Fibroblast of skin of scalp (primary cell): Measurements from ENCODE around the gene CFAP45.
A peak's percentile ranks its signal among the peaks of the same experiment; 100 is the strongest.
"Not testable (repeated sequence)": the region's sequence is repeated elsewhere in the genome, so short reads cannot be mapped to it uniquely, and the experiment has no call there.

Experiments used
- DNase-seq: peaks from one replicate; pipeline ENCODE4 v3.0.0-alpha.2; 2013

The CFAP45 gene

DNA sequence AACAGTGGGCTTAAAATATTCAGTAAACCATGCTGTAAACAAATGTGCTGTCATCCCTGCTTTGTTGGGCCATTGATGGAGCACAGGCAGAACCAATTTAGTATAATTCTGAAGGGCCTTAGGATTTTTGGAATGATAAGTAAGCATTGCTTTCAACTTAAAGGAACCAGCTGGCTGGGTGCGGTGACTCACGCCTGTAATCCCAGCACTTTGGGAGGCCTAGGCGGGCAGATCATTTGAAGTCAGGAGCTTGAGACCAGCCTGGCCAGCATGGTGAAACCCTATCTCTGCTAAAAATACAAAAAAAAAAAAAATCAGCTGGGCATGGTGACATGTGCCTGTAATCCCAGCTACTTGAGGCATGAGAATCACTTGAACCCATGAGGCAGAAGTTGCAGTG is 4.1 kb upstream of the CFAP45 start:
- DNase-seq, result not testable (repeated sequence)

DNA sequence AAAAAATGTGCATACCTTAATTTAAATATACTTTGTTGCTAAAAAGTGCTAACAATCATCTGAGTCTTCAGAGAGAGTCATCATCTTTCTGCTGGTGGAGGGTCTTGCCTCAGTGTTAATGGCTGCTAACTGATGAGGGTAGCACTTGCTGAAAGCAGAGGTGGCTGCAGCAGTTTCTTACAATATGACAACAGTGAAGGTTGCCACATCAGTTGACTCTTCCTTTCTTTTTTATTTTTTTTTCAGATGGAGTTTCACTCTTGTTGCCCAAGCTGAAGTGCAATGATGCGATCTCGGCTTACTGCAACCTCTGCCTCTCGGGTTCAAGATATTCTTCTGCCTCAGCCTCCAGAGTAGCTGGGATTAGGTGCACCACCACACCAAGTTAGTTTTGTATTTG is 2.6 kb upstream of the CFAP45 start:
- DNase-seq, result no peak

DNA sequence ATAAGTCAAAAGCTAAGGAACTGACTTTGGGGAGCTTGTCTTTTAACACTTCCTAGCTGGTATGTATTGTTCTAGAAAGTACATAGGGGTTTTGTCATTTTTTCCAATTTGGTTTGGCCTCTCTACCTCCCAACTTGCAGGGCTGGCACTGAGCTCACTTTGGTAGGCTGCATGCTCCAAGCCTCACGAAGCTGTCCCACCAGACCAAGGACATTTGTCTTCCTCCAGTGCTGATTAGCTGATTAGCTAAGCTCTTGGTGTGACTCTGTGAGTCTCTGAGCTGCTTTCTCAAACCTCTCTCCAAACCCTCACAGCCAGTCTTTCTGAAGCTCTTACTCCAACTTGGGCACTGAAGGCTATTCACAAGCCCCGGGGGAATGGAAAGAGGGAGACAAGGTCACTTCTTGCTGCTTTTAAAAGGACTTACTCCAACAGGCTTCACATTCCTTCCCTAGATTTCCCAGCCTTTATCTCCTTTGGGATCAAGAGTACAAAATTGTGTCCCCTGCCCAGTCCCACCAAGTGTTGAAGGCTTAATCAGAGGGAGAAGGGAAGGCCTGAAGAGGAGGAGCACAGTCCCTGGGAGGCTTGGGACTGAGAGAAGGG is 893 bp upstream of the CFAP45 start:
- DNase-seq, result no peak

DNA sequence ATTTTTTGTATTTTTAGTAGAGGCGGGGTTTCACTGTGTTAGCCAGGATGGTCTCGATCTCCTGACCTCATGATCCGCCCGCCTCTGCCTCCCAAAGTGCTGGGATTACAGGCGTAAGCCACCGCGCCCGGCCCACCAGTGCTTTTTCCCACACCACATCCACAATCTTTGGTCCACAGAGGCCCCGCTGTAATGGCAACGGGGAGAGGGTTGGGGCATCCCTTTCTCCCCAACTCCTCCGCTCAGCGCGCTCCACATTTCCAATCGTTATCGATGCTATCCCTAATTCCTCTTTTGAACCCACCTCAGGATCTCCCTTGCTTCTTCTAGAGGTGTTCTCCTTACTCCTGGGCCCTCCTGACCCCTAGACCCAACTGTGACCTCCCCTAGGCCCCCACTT is 331 bp downstream of the CFAP45 start:
- not testable (repeated sequence) for DNase-seq

DNA sequence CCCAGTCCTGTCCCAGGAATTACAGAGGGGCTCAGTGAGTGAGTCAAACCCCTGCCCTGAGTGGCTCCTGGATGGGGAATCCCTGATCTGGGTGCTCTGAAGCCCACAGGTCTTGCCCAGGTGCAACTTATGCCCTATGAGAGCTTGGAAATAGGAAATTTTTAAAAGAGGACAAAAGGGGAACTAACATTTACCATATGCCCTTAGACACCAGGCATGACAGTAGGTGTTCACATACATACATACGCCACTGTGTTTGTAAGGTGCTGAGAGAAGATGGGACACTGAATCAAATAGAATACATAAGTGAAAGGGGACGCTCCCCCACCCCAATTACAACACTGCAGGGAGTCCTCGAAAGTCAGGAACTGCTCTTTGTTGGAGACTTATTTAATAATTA is 1.4 kb downstream of the CFAP45 start:
- no peak for DNase-seq

DNA sequence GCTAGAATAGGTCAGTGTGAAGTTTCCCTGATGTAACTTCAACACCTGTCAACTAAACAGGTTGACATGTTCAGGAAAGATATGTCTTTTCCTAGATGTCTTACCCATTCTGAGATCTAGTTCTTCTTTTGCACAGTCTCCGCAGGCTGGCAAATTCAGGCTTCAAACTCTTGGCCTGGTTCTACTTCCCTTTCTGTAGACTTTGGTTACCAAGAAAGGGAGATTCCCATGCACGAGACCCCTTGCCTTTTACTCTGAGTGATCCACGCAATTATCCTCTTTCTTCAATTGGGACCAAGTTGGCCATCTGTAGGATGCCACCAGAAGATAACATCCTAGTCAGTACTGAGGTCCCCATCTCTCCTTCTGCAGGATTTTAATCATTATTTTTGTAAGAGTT is 2.0 kb downstream of the CFAP45 start:
- DNase-seq, result no peak

DNA sequence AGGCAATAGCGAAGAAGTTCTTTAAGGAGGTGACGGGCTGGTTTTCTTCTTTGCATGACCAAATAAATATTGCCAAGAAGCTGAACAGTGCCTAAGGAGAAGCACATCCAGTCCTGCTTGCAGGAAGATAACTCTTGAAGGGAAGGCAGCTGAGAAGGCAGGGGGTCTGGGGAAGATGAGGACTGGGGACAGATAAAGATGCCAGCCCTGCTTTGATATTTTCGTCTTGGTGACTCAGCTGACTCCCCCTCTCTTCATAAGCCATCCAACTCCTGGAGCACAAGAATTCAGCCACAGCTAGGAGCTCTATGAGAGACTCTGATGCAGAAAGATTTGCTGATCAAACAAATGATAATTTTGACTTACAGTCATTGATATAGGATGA is 3.4 kb downstream of the CFAP45 start:
- no peak for DNase-seq

DNA sequence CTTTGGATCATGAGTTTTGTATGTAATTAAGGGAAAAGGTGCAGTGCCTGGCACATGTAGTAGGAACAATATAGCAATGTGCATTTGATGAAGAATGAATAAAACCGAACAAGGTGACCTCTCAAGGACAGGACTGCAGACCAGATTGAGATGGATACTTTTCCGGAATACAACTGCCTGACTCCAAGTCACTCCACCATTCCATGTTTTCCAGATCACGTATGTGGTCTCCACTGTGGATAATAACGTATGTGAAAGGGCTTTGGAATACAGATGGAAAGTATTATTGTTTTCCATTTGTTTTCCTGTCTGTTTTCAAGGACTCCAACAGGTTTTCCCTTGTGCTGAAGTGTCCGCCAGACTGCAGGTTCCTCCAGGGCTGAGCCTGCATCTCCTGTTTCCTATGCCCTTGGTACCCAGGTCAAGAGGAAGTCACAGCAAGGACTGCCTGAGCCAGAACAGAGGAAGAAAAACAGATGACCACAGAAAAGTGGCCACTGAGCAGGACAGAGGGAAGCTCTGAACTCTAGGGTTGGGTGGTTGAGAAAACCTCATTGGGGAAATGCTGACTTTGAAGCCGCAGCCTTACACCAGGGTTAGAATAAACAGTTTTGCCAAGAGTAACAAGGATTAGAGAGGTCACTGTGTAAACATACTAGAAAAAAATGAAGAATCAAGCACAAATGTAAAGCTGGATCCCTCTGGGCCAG is 4.0 kb downstream of the CFAP45 start:
- DNase-seq, result no peak

DNA sequence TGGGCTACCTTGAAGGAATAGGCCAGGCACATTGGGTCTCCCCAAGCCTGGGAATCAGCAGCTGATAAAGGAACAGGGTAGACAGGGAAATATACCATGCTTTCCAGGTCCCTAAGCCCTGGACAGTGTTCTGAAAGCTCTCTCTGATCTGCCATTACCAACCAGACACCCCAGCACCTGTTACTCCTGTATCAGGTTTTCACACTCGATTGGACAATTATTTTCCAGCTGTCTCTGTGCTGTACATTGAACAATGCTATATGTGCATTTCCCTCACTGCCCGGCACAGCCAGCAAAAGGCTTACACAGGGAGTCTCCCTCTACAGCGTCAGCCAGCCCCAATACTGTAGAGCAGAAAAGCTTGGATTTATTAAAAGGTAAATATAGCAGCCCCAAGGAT is 4.7 kb downstream of the CFAP45 start:
- no peak for DNase-seq

DNA sequence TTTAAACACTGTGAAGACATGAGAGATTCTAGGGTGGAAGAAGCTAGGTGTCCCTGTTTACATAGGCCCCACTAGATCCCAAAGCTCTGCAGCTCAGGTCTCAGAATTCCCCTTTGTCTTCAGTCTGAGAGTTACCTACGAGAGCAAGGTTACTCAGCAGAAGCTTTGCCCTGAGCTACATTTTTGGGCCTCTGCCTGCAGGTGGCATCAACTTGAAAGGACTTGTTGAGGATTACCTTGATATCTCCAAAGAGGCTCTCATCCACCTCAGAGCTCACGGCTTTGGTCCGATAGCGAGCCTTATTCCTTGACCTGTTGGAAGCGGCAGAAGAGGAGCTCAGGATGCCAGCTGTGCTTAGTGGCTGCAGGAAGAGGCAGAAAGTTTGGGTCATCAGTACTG is 7.0 kb downstream of the CFAP45 start:
- DNase-seq, result no peak

DNA sequence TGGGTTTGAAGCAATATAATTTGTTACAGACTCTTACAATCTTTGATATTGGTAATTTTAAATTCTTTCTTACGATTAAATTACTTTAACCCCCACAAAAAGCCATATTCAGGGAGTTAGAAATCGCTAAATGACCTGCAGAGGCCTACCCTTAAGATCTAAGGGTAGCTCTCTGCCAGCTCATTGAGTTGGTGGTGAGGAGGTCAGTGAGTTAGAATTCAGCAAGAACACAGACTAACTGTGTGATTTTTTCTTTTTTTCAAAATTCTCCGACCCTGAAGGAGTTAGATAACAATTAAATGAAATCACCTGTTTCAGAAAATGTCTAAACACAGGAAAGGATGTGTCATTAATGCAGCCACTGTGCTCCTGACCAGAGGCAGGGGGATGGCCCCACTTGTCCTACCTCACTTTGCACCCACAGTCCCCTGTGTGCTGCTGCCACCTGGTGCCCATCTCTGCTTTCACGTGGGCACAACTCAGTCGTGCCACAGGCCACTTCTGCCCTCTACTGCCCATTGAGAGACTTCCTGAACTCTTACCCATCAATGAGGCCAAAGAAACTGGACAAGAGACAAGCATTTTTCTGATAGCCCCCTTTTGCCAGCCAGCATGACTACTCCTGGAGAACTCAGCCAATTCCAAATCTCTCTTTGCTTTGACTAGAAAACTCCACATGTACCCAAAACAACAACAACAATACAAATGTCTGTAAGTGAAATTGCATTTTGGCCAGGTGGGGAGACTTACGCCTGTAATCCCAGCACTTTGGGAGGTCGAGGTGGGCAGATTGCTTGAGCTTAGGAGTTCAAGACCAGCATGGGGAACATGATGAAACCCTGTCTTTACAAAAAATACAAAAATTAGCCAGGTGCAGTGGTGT is 8.4 kb downstream of the CFAP45 start:
- DNase-seq, result peak; percentile 89

DNA sequence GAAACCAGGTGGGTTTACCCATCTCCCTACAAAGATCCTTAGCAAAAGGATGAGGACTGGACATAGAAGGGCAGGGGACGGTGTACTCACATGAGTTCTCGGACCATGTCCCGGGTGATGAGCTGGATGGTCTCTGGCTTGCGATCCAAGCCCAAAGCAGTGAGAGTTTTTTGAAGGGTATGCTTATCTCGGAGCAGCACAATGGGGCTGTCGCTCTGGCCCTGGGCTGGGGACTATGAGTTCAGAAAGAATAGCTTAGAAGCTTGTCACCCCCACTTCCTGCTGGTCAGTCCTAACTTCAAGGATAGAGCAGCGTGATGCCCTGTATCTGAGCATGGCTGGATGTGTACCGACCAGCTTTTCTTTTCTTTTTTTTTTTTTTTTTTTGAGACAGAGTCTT is 9.6 kb downstream of the CFAP45 start:
- no peak for DNase-seq

DNA sequence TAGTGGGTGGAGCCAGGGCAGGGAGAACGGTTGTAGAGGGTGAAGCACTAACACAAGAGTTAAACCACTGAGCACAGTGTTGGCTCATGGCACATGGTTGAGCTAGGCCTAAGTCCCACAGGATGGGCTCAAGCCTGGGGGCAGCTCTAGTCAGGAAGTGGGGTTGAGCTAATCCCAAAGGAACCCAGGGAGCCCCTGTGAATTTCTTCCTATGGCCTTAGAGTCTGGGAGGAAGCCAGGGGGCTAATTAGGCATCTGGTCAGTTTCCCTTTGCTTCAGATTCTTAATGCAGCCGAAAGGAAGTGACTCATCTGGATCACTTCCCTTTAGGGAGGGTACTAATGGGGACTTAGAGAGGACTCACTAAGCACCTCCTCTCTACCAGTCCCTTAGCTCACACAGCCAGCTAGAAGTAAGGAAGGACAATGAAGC is 10.1 kb downstream of the CFAP45 start:
- DNase-seq, result peak; percentile 92

DNA sequence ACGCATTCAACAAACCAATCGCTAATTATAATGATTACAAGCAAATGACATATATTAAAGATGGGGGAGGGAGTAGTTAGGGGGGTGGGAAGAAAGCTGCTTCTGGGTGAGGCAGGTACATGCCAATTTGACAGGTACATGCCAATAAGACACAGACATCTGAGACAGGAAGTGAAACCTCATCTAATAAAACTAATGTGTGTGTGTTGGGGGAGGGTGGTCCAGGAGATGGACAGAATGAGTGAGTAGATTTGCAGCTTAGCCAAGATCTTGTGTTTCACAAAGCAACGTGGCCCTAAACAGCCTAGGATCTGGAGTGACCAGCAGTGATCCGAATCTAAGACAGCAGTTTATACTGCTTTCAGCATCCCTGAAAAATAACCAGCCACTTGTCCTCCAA is 10.8 kb downstream of the CFAP45 start:
- DNase-seq, result no peak

DNA sequence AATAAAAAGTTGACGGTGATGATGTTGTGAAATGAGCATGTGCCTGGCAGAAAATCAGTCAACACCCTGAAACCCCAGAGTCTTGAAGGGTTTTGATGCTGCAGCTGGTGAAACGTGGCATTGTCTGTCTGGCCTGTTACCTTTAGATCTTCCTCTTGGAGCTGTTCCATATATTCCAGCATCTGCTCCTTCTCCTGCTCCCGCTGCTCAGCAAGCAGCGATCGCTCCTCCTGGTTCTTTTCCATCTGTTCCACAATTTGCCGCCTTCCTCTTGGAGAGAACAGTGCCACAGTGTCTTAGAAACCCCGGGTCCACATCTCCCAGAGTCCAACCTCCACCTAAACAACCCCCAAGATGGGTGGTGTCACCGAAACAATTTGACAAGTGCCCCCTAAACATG is 15.7 kb downstream of the CFAP45 start:
- DNase-seq, result no peak

DNA sequence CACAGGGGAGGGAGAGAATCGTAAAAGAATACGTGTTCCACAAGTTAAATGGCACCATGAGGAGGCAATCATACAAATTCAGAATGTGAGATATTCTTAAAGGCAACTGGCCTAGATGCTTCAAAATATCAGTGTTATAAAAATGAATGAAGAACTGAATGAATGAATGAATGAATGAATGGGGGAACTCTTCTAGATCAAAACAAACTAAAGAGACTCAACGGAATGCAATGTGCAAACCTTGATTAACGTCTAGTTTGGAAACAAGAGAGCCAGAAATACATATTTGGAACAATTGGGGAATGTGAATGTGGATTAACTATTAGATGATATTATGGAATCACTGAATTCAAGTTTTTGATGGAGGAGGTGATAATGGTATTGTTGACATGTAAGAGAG is 16.8 kb downstream of the CFAP45 start:
- no peak for DNase-seq

DNA sequence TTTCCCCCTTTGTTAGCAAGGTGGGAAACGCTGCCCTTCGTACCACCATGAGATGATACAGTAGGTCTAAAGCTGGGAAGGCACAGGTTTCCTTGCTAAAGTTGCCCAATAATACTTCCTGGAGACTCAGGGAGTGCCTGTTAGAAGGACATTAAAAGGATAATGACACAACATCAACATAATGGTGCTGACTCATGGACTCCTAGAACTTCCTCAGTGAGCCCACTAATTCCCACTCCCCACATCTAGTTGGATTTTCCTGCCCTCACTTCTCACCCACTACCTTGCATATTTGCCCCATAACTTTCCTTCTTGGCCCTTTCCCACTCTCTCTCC is 17.5 kb downstream of the CFAP45 start:
- no peak for DNase-seq

DNA sequence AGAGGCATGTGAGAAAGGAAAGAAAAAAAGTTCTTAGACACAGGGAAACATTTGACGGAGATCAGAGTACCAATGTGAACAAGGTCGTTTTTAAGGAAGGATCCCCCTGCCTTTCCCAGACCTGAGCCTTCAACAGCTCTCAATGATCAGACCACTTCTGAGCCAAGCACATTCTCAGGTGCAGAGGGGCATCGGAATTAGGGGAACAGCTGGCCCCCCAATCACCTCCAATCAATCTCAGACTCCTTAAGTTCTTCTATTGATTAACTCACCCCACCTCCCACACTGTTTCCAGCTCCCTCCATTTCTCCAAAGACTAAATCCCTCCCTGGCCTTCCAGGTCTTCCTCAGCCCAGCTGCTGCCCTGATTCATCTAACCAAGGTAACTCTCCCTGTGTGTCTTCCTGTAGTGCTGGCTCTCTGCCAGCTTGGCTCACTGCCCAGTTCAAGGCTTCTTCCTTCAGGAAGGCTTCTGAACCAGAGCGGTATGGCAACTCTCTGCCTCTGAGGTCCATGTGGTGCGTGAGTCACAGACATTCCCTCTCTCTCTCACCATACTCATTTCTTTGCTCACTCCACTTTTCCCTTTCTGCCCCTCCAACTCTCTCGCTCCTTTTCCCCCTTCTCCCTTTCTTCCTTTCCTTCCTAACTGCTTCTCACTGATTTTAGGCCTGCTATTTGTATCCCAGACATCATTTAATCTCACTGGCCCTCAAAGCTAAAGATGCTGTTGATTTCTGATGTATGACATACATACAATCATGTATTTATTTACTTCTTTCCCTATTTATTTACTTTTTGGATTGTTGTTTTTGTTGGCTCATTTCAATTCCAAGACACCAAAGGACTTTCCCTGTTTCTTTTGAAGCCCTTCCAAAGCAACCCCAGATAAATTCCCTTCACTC is 18.1 kb downstream of the CFAP45 start:
- peak; percentile 94 for DNase-seq

DNA sequence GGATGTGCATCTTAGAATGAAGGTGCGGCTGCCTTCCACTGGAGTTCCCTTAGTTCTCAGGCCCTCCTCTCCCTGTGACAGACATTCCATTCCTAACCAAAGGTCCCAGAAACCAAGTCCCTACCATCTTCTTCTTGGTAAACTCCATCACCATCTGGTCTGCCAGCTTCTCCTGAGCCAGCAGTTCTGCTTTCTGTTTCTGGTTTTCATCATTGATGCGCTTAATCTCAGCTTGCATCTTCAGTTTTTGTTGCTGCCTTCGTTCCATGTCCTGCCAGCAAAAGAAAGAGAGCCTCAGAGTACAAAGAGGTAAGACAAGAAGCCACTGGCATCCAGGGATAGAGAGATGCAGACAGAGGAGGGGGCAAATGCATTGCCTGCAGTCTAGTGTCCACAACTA is 19.5 kb downstream of the CFAP45 start:
- no peak for DNase-seq

DNA sequence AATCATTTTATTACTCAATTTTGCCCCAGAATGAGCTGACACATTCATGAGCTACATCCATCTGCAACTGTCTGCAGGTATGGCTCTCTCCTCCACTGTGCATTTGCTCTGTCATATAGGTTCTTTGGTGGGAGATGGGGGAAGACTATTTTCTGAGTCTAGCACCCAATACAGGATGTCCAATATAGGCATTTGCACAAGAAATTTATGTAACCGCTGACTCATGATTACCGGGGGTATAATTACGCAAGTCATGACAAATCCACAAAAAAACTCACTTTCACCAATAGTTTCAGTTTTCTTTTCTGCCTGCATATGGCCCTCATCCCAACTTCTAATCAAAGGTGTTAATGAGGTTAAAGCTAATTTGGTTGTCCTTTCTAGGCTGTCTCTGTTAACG is 20.0 kb downstream of the CFAP45 start:
- DNase-seq, result peak; percentile 69

DNA sequence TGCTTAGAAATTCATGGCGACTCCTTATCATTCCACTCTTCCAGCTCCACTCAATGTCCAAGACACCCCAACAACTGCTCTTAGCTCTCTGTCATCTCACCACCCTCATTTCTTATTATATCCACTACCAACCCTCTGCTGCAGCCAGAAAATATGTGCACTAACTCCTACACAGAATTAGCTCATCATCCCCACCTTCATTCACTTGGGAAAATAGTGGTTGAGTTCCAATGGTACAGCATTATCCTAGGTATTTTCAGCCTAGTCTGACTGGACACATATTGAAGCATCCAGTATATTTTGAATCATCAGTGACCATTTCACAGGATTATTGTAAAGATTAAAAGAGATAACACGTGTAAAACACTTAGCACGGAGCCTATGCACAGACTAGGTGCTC is 20.8 kb downstream of the CFAP45 start:
- no peak for DNase-seq

DNA sequence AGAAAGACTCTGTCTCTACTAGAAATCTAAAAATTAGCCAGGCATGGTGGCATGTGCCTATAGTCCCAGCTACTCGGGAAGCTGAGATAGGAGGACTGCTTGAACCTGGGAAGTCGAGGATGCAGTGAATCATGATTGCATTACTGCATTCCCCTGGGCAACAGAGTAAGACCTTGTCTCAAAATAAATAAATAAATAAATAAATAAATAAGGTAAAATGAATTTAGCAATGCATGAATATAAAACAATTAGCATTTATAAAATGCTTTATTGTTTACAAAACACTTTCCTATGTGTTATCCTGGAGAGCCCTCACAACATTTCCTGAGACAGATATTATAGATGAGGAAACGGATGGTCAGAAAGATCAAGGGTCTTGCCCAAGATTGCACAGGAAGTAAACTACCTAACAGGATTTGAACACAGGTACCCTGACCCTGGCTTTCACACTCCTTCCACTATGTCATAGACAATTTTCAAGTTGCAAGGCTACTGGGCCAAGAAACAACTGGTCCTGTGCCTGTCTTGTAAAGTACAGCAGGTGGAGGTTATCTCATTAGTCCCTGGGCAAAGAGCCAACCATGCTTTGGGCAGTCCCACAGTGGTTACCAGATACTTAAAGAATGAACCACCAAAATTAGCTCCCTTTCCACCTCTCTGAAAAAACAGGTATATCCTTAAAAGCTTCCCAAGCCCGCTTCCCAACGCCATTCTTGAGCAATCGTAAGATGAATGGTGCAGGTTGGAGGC is 22.1 kb downstream of the CFAP45 start:
- DNase-seq, result no peak
